GM18517 (cell line): ENCODE results near the gene LZTS3.
"Not testable (repeated sequence)": the region's sequence is repeated elsewhere in the genome, so short reads cannot be mapped to it uniquely, and the experiment has no call there.

ENCODE experiments used
- ATAC-seq: cut with Tn5 transposase; IDR thresholded peaks from one replicate; pipeline ENCODE4 v1.9.1; 2021; ENCODE audit warnings: mild to moderate bottlenecking, moderate library complexity; ENCODE audit not compliant: unreplicated experiment

LZTS3 gene

DNA sequence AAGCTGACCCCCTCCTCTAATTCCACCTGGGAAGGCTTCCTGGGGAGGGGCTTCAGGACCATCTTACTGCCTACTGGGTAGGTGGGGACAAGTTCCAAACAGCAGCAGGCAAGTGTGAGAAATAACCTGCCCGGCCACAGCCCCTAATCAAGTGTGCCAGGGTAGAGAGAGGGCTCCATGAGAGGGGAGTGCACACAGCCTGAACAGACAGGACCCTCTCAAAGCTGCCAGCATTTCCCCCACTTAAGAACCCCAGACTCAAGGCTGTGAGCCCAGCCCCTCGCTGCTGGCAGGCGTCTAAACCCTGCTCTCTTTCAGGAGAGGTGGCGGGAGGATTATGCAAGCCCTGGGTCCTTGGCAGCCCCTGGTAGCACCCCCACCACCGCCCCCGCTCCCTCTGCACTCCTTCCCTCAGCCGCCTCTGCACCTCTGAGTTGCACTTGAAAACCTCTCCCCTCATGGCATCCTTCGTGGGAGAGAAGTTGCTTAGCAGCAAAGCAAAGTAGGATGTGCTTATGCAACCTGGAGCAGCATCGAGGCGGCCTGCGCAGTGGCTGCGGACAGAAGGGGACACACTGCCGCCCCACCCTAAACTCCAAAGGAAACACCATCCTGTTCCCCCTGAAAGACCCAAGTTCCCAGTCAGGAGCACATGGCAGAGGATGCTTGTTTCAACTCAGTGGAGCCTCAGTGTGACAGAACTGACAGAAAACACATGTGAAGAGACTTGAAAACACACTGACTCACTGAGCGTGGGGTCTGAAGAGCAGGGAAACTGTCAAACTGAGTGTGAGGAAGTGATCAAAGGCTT, 20.7 kb upstream of the LZTS3 start:
- ATAC-seq = no peak

GRCh38 chr20:3192226-3193015, 19.1 kb upstream of the LZTS3 start:
- no peak for ATAC-seq

DNA sequence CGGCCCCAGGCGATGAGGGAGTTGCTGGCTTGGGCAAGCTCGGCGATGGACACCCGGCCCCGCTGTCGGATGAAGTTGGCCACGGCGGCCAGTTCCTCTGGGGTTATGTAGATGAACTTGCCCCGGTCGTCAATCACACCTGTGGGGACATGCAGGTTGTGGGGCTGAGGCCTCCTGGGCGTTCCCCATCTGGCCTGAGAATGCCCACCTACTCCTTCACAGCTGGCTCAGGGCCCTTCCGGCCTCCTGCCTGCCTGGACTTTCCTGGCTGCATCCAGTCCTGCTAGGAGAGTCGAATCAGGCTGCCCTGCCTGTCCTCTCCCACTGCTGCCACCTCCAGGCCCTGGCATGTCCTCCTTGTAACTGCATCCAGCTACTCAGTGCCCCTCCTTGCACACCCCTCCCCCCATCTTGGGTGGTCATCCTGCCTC, 17.3 kb upstream of the LZTS3 start:
- no peak for ATAC-seq

GRCh38 chr20:3189561-3190131, 16.3 kb upstream of the LZTS3 start:
- no peak for ATAC-seq

- ATAC-seq = no peak
These were observed 15.6 kb upstream of the LZTS3 start for GRCh38 chr20:3188823-3189413.

DNA sequence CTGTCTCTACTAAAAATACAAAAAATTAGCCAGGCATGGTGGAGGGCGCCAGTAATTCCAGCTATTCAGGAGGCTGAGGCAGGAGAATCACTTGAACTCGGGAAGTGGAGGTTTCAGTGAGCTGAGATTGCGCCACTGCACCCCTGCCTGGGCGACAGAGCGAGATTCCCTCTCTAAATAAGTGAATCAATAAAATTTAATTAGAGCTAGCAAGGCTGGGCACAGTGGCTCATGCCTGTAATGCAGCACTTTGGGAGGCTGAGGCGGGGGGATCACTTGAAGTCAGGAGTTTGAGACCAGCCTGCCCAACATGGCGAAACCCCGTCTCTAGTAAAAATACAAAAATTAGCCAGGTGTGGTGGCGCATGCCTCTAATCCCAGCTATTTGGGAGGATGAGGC, 14.5 kb upstream of the LZTS3 start:
- not testable (repeated sequence) for ATAC-seq

- ATAC-seq = no peak
These were observed 10.7 kb upstream of the LZTS3 start for GRCh38 chr20:3183896-3184612.

GRCh38 chr20:3182429-3182828, 9.1 kb upstream of the LZTS3 start:
- ATAC-seq = not testable (repeated sequence)

DNA sequence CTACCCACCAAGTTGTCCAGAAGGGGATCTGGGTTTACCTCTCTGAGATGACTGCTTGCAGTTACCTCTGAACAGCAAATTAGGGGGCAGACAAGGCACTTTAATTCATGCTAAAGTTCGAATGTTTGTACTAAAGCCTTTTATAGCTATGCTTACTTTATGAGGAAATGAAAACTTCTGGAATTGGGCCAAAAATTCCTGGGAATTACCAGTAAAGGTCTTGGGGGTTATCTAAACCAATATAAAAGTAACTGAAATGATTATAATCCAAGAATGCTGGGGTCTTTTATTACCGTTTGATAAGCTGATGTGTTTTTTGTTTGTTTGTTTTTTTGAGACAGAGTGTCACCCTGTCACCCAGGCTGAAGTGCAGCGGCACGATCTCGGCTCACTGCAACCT, 7.9 kb upstream of the LZTS3 start:
- ATAC-seq = no peak

GRCh38 chr20:3180319-3180718, 7.0 kb upstream of the LZTS3 start:
- ATAC-seq = no peak

- no peak for ATAC-seq
These were observed 4.6 kb upstream of the LZTS3 start for GRCh38 chr20:3177746-3178485.

DNA sequence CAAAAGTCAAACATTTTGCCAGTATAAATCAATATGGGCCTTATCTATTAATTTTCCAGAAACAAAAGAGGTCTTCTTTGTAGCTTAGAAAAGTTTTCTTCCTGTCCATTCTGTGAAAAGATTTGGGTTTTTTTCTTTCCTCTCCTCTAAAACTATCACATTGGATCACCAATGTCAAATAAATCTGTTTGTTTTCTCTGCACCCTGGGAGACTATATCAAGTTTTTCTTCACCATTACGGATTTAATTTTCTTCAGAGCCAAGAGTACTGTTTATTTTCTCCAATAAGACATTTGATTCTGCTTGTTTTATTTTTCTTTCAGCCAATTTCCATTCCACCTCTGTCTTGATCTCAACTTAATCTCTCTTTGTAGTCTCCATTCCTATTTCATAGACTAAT, 1.9 kb upstream of the LZTS3 start:
- ATAC-seq = no peak

DNA sequence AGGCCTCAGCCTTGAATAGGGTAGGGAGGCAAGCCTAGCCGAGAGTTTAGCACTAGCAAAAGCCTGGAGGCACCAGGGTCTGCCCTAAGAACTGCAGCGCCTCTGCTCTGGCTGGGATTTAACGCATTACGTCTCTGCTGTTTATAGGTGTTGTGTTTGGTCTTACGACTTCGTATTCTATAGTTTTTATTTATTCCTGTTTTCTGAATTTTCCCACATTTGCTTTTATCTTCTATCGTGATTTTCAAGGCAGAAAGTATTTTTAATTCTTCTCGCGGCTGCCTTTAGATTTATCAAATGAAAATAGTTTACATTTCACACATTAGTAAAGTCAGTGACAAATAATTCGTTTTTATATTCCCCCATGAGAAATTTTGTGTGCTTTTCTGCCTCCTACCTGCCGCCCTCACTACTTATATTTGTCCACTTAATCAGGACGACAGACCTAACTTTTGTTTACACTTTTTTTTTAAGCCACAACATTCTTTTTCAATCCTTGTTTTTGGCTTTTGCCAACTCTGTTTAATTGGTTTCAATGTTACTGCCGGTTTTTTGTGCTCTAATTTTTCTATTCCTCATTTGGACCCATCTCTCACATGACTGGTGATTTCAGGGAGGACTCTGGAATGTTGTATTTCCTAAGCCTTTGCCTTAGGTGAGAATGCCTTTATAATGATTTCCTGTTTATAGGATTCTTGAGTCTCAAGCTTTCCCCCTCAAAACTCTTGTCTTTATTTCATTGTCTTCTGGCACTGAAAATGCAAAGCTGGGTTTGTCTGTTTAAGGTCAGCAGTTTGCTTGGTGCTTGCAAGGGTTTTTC, 1.3 kb upstream of the LZTS3 start:
- no peak for ATAC-seq

GRCh38 chr20:3173610-3174441, 477 bp upstream of the LZTS3 start:
- ATAC-seq = peak; percentile 33

GRCh38 chr20:3172126-3172932, 1.0 kb downstream of the LZTS3 start:
- no peak for ATAC-seq

- ATAC-seq = no peak
These were observed 1.8 kb downstream of the LZTS3 start for GRCh38 chr20:3171391-3172125.
